K562 (cell line): Measurements from ENCODE around the gene SOX12. TPM values are rescaled to one million over a fixed set of nuclear protein-coding genes. Genes with fewer than 3 reads are reported as not detected.
A peak's percentile ranks its signal among the peaks of the same experiment; 100 is the strongest.

Experiments used
- FOXA3 ChIP-seq, 2 experiments: fragments of 450-650 bp in 1 of 2; sonication (generic) in 1 of 2; formaldehyde crosslinking; IDR thresholded peaks in 1 of 2; conservative IDR thresholded peaks in 1 of 2; 2 replicates each; pipeline versions ENCODE4 v1.4.0 to v1.8.0; 2020 to 2022; ENCODE audit warnings: mild to moderate bottlenecking in 2 of 2, missing genetic modification reagents in 1 of 2
- GABPA ChIP-seq: fragments of 200-800 bp; sonication (Bioruptor generic); conservative IDR thresholded peaks from 2 replicates; pipeline ENCODE4 v1.6.1; 2016; ENCODE audit warnings: low read depth, missing genetic modification characterization, missing compliant biosample characterization
- GTF2F1 ChIP-seq: IDR thresholded peaks from 2 replicates; pipeline ENCODE4 v1.6.1; 2011; ENCODE audit warnings: low read depth, low read length, improper control_type of control experiment
- HCFC1 ChIP-seq: IDR thresholded peaks from 2 replicates; pipeline ENCODE4 v1.6.1; 2012; ENCODE audit warnings: low read depth, low read length, improper control_type of control experiment
- MXD1 ChIP-seq: fragments of 250-450 bp; sonication (Bioruptor Pico); IDR thresholded peaks from 2 replicates; pipeline ENCODE4 v1.8.0; 2021; ENCODE audit warnings: borderline replicate concordance, mild to moderate bottlenecking, moderate library complexity; ENCODE audit not compliant: poor library complexity, severe bottlenecking
- SRF ChIP-seq, 2 experiments: fragments of 250-450, 450-650 bp in 1 of 2; sonication (Bioruptor Pico) in 1 of 2; sonication (generic) in 1 of 2; formaldehyde crosslinking; IDR thresholded peaks; 2 replicates each; pipeline versions ENCODE4 v1.5.0 to v1.5.1; 2020 to 2022; ENCODE audit warnings: mild to moderate bottlenecking in 1 of 2, missing genetic modification reagents in 1 of 2
- VEZF1 ChIP-seq: fragments of 200-800 bp; sonication (Bioruptor generic); IDR thresholded peaks from 2 replicates; pipeline ENCODE4 v1.6.1; 2017; ENCODE audit warnings: missing genetic modification characterization, missing compliant biosample characterization
- ZBTB8A ChIP-seq: fragments of 450-650 bp; IDR thresholded peaks from 2 replicates; pipeline ENCODE4 v1.6.1; 2018; ENCODE audit warnings: mild to moderate bottlenecking, moderate library complexity; ENCODE audit not compliant: partially characterized antibody
- ZNF232 ChIP-seq: sonication (generic); formaldehyde crosslinking; IDR thresholded peaks from 2 replicates; pipeline ENCODE4 v1.8.0; 2022; ENCODE audit warnings: mild to moderate bottlenecking, missing genetic modification reagents
- ZNF41 ChIP-seq: fragments of 250-450 bp; sonication (Bioruptor Pico); conservative IDR thresholded peaks from 2 replicates; pipeline ENCODE4 v1.4.0; 2020; ENCODE audit warnings: mild to moderate bottlenecking
- ZNF431 ChIP-seq: sonication (generic); formaldehyde crosslinking; IDR thresholded peaks from 2 replicates; pipeline ENCODE4 v1.8.0; 2022; ENCODE audit warnings: mild to moderate bottlenecking, missing genetic modification reagents
- ZNF609 ChIP-seq: sonication (generic); formaldehyde crosslinking; IDR thresholded peaks from 2 replicates; pipeline ENCODE4 v1.8.1; 2023; ENCODE audit warnings: missing genetic modification reagents, mild to moderate bottlenecking, borderline replicate concordance
- polyA plus RNA-seq, 8 experiments: library from polyadenylated mRNA; depleted of rRNA in 4 of 8; stranded (reverse) in 5 of 8; unstranded in 3 of 8; fragments of >200 nt; fragmentation: Nextera tagmentation in 2 of 8; fragmentation: Illumina TruSeq in 1 of 8; extraction: Ambion mirVana in 2 of 8; extraction: Trizol in 1 of 8; gene quantifications; 2 replicates each; pipeline versions ENCODE4 v1.2.1 to v1.2.3, GENCODE V29; 2011 to 2014; ENCODE audit warnings: inconsistent platforms in 1 of 8, missing spikeins in 1 of 8
- total RNA-seq, 7 experiments: library from RNA; depleted of rRNA in 6 of 7; stranded (reverse); fragments of >200 nt in 6 of 7; fragmentation: Illumina TruSeq in 2 of 7; extraction: Trizol in 2 of 7; gene quantifications; 2 replicates each; pipeline versions ENCODE4 v1.2.1 to v1.2.3, GENCODE V29; 2011 to 2021; ENCODE audit warnings: low replicate concordance in 1 of 7

The SOX12 gene
- total and polyA plus RNA-seq, 9 of the 15 experiments (the other 6 are each of a cell fraction or from before 2014, with no cell fraction given), result 0.42 to 26.3 (median 2.6) TPM

- TF ChIP-seq ZBTB8A (no peak), ZNF41 (CRISPR knock-in tag) (no peak), FOXA3 (CRISPR knock-in tag; conservative IDR thresholded peaks at IDR 0.05 in 1 of 2, IDR thresholded peaks at IDR 0.05 in 1 of 2) (0 out of 4 replicates have a peak, but pooled peaks of 1 of the 2 experiments have one; percentile 26), GABPA (tag) (0 out of 2 replicates have a peak, but pooled peaks have one; percentile 39), MXD1 (CRISPR knock-in tag) (no peak), HCFC1 (0 out of 2 replicates have a peak, but pooled peaks have one; percentile 13), GTF2F1 (no peak), ZNF609 (CRISPR knock-in tag) (no peak), VEZF1 (0 out of 2 replicates have a peak, but pooled peaks have one; percentile 11), ZNF431 (no peak), SRF (CRISPR knock-in tag; IDR thresholded peaks at IDR 0.05) (no peak), ZNF232 (CRISPR knock-in tag) (no peak)
Measured at GRCh38 chr20:297925-298775, 27.2 kb upstream of the SOX12 start (continued).
